Muscle of leg (tissue), 11 donors: ENCODE data around the gene FAM227B. TPM values are rescaled to one million over a fixed set of nuclear protein-coding genes. Genes with fewer than 3 reads are reported as not detected.
"Not testable (repeated sequence)": the region's sequence is repeated elsewhere in the genome, so short reads cannot be mapped to it uniquely, and the experiment has no call there.

ENCODE experiments used
- DNase-seq: peaks from one replicate; pipeline ENCODE4 v3.0.0; 2013
- H3K27ac ChIP-seq: one replicate; pipeline ENCODE4 v1.5.1; 2013; ENCODE audit warnings: mild to moderate bottlenecking, low read length, control low read depth
- H3K27me3 ChIP-seq: one replicate; pipeline ENCODE4 v1.6.1; 2013; ENCODE audit warnings: low read length; ENCODE audit not compliant: control insufficient read depth, insufficient read depth
- H3K36me3 ChIP-seq: one replicate; pipeline ENCODE4 v1.6.1; 2013; ENCODE audit warnings: low read length; ENCODE audit not compliant: control insufficient read depth, insufficient read depth
- H3K4me1 ChIP-seq: one replicate; pipeline ENCODE4 v1.6.1; 2013; ENCODE audit warnings: low read length; ENCODE audit not compliant: control insufficient read depth, insufficient read depth
- H3K4me3 ChIP-seq: one replicate; pipeline ENCODE4 v1.5.1; 2013; ENCODE audit warnings: low read length, control low read depth
- H3K9me3 ChIP-seq: replicated peaks from 2 replicates; pipeline ENCODE4 v1.6.1; 2013; ENCODE audit warnings: low read depth, low read length; ENCODE audit not compliant: control insufficient read depth
- WGBS: methylation state at CpG from one replicate; pipeline ENCODE4 v1.1.5; 2013; ENCODE audit warnings: missing lambda C conversion rate; ENCODE audit not compliant: insufficient coverage; 5-methylcytosine and 5-hydroxymethylcytosine counted together
- polyA plus RNA-seq, 8 donors: library from polyadenylated mRNA; unstranded; fragments of 120-200 nt; gene quantifications; one replicate each; pipeline versions ENCODE4 v1.2.1 to v1.2.3, GENCODE V29; 2013; ENCODE audit warnings: inconsistent platforms in 1 of 8, low replicate concordance in 1 of 8; ENCODE audit not compliant: insufficient read length in 8 of 8, insufficient read depth in 1 of 8
- total RNA-seq: library from RNA; stranded (reverse); fragments of 120-200 nt; gene quantifications from one replicate; pipeline ENCODE4 v1.2.4, GENCODE V29; 2013

The FAM227B gene
- total and polyA plus RNA-seq, 9 donors: 5.9 to 8.4 (median 7.2) TPM

GRCh38 chr15:49406352-49407118 lies 214.1 kb downstream of the FAM227B start:
- Histone ChIP-seq H3K4me1 (no peaks in the 10 kb centered on the region), H3K27me3 (no peaks in the 10 kb centered on the region), H3K27ac (no peak overlapping the region), H3K4me3 (no peak overlapping the region), H3K9me3 (no peaks in the 10 kb centered on the region), H3K36me3 (no peaks in the 10 kb centered on the region)
- DNase-seq: no peak
- 95% methylated on average over 12 of the region's 17 CpGs for WGBS

- 88% methylated on average over 3 of the region's 5 CpGs for WGBS
- DNase-seq, H3K36me3 ChIP-seq: not testable (repeated sequence)
Measured at GRCh38 chr15:49402515-49403296, 217.9 kb downstream of the FAM227B start.

GRCh38 chr15:49387471-49387870 lies 233.1 kb downstream of the FAM227B start:
- H3K27me3 ChIP-seq: no peaks in the 10 kb centered on the region
- H3K4me1 ChIP-seq: no peaks in the 10 kb centered on the region
- H3K9me3 ChIP-seq: no peaks in the 10 kb centered on the region
- no peak overlapping the region for H3K4me3 ChIP-seq
- no peaks in the 10 kb centered on the region for H3K36me3 ChIP-seq
- H3K27ac ChIP-seq: no peak overlapping the region
- no peak for DNase-seq
- WGBS: no CpG with 5 or more reads among the region's 2 CpGs

More at GRCh38 chr15:49402515-49403296, 217.9 kb downstream of the FAM227B start:
- H3K27ac ChIP-seq, H3K27me3 ChIP-seq, H3K4me3 ChIP-seq, H3K9me3 ChIP-seq, H3K4me1 ChIP-seq: not testable (repeated sequence)

- no peak for DNase-seq
- H3K4me3 ChIP-seq: no peak overlapping the region
- H3K4me1 ChIP-seq: no peaks in the 10 kb centered on the region
- H3K27ac ChIP-seq: no peak overlapping the region
- no peaks in the 10 kb centered on the region for H3K36me3 ChIP-seq
- WGBS: no CpG with 5 or more reads among the region's 1 CpG
- no peaks in the 10 kb centered on the region for H3K27me3 ChIP-seq
- no peaks in the 10 kb centered on the region for H3K9me3 ChIP-seq
Measured at GRCh38 chr15:49383266-49383665, 237.4 kb downstream of the FAM227B start.

GRCh38 chr15:49382394-49382793 lies 238.2 kb downstream of the FAM227B start:
- H3K36me3 ChIP-seq: no peaks in the 10 kb centered on the region
- no peaks in the 10 kb centered on the region for H3K27me3 ChIP-seq
- H3K4me3 ChIP-seq: no peak overlapping the region
- H3K9me3 ChIP-seq: no peaks in the 10 kb centered on the region
- no peaks in the 10 kb centered on the region for H3K4me1 ChIP-seq
- no peak for DNase-seq
- H3K27ac ChIP-seq: no peak overlapping the region

- Histone ChIP-seq H3K9me3 (no peaks in the 10 kb centered on the region), H3K36me3 (no peaks in the 10 kb centered on the region), H3K27me3 (no peaks in the 10 kb centered on the region), H3K4me3 (no peak overlapping the region), H3K4me1 (no peaks in the 10 kb centered on the region), H3K27ac (no peak overlapping the region)
- WGBS: 86% methylated on average over 3 of the region's 5 CpGs
- no peak for DNase-seq
Measured at GRCh38 chr15:49380912-49381311, 239.7 kb downstream of the FAM227B start.

- H3K9me3 ChIP-seq: no peaks in the 10 kb centered on the region
- H3K27ac ChIP-seq: no peak overlapping the region
- H3K4me1 ChIP-seq: no peaks in the 10 kb centered on the region
- H3K4me3 ChIP-seq: no peak overlapping the region
- no peaks in the 10 kb centered on the region for H3K36me3 ChIP-seq
- no peaks in the 10 kb centered on the region for H3K27me3 ChIP-seq
- no peak for DNase-seq
- 85% methylated on average over 3 of the region's 4 CpGs for WGBS
Measured at GRCh38 chr15:49379996-49380395, 240.6 kb downstream of the FAM227B start.

GRCh38 chr15:49372366-49372765 lies 248.3 kb downstream of the FAM227B start:
- DNase-seq: no peak
- no peak overlapping the region for H3K27ac ChIP-seq
- H3K4me3 ChIP-seq: no peak overlapping the region
- 75% methylated on average over 1 of the region's 1 CpG for WGBS
- no peaks in the 10 kb centered on the region for H3K36me3 ChIP-seq
- no peaks in the 10 kb centered on the region for H3K27me3 ChIP-seq
- H3K9me3 ChIP-seq: no peaks in the 10 kb centered on the region
- H3K4me1 ChIP-seq: no peaks in the 10 kb centered on the region

- peak; percentile 53 for DNase-seq
Measured at GRCh38 chr15:49370782-49371181, 249.8 kb downstream of the FAM227B start.

GRCh38 chr15:49366496-49366895 lies 254.1 kb downstream of the FAM227B start:
- WGBS: 97% methylated on average over 17 of the region's 22 CpGs
- Histone ChIP-seq H3K4me1 (no peaks in the 10 kb centered on the region), H3K9me3 (no peaks in the 10 kb centered on the region), H3K4me3 (no peak overlapping the region), H3K27ac (no peak overlapping the region), H3K36me3 (no peaks in the 10 kb centered on the region), H3K27me3 (no peaks in the 10 kb centered on the region)
- DNase-seq: no peak

More at GRCh38 chr15:49370782-49371181, 249.8 kb downstream of the FAM227B start:
- Histone ChIP-seq H3K36me3 (no peaks in the 10 kb centered on the region), H3K4me1 (no peaks in the 10 kb centered on the region), H3K27me3 (no peaks in the 10 kb centered on the region), H3K9me3 (no peaks in the 10 kb centered on the region), H3K4me3 (no peak overlapping the region), H3K27ac (no peak overlapping the region)
- no CpG with 5 or more reads among the region's 1 CpG for WGBS
